IPS-20b (cell line): ENCODE data around the gene IRX5.

ENCODE experiments used
- H3K27ac ChIP-seq: one replicate; pipeline ENCODE4 v1.5.1; 2013; ENCODE audit warnings: low read length
- H3K27me3 ChIP-seq: 2 replicates; pipeline ENCODE4 v1.6.1; 2013; ENCODE audit warnings: mild to moderate bottlenecking, low read length, inconsistent platforms; ENCODE audit not compliant: insufficient read depth
- H3K36me3 ChIP-seq: 2 replicates; pipeline ENCODE4 v1.6.1; 2013; ENCODE audit warnings: low read depth, mild to moderate bottlenecking, inconsistent platforms, low read length, moderate library complexity; ENCODE audit not compliant: insufficient read depth
- H3K4me1 ChIP-seq: 2 replicates; pipeline ENCODE4 v1.6.1; 2013; ENCODE audit warnings: mild to moderate bottlenecking, control low read depth, inconsistent platforms, low read length, moderate library complexity; ENCODE audit not compliant: insufficient read depth
- H3K4me3 ChIP-seq: 2 replicates; pipeline ENCODE4 v1.5.1; 2013; ENCODE audit warnings: mild to moderate bottlenecking, low read length, inconsistent platforms
- H3K9ac ChIP-seq: 2 replicates; pipeline ENCODE4 v1.6.1; 2013; ENCODE audit warnings: low read depth, mild to moderate bottlenecking, inconsistent platforms, low read length, moderate library complexity
- H3K9me3 ChIP-seq: 2 replicates; pipeline ENCODE4 v1.6.1; 2013; ENCODE audit warnings: mild to moderate bottlenecking, low read depth, low read length, inconsistent platforms; ENCODE audit not compliant: insufficient read depth

The IRX5 gene

DNA sequence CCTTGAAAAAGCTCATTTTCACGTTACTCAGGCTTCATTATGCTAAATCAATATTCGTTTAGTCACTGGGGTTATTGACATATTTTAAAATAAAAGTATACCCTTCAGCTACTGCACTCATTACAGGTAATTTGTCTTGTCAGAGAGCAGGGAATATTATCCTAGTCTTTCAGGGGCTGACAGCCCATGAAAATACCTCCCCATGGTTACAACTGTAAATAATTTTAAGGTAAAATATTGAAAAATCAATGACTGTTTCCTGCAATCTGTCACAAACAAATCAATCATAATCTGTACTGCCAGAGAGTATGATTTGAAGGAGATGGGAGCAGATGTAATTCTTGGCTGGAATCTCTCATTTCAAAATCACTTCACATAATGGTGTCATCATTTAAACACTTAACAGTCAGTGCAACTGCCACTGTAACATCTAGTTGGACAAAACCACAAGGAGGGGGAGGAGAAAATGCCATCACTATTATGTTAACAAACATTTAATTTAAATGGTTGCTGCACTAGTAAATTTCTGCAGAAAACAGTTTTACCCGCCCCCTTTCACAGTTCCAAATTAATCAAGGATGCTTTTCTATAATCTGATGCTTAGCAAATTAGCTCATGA, 9.3 kb upstream of the IRX5 start:
- H3K27ac ChIP-seq: no peak overlapping the region
- H3K9ac ChIP-seq: no peak overlapping the region
- no peak overlapping the region for H3K4me3 ChIP-seq
- no peaks in the 10 kb centered on the region for H3K36me3 ChIP-seq
- no peaks in the 10 kb centered on the region for H3K4me1 ChIP-seq
- H3K9me3 ChIP-seq: no peaks in the 10 kb centered on the region
- H3K27me3 ChIP-seq: peaks cover 16% of the 10 kb centered on the region

DNA sequence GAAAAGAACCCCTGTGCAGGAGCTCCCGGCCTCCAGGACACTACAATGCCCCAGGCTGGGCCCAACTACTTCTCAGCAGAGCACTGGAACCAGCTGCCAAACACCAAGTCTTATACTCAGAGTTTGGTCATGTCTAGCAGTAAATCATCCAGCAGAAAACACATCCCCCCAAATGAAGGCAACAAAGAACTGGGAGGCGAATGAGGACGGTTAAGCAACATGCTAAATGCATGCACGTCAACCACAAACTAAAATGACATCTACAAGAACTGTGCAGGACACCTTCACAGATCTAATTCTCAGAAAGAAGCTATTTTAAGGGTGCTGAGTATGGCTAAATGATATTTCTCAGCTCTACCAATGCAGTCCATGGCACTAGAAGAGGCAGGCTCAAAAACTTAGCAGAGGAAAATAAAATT, 7.6 kb upstream of the IRX5 start:
- H3K27me3 ChIP-seq: peaks cover 34% of the 10 kb centered on the region
- no peak overlapping the region for H3K9ac ChIP-seq
- H3K27ac ChIP-seq: no peak overlapping the region
- no peak overlapping the region for H3K4me3 ChIP-seq
- H3K4me1 ChIP-seq: peaks cover 4% of the 10 kb centered on the region; the same call in 1 of the 2 replicates
- no peaks in the 10 kb centered on the region for H3K9me3 ChIP-seq
- H3K36me3 ChIP-seq: no peaks in the 10 kb centered on the region

- Histone ChIP-seq H3K4me3 (no peak overlapping the region), H3K27me3 (peaks cover 35% of the 10 kb centered on the region), H3K27ac (no peak overlapping the region), H3K9ac (no peak overlapping the region), H3K36me3 (no peaks in the 10 kb centered on the region), H3K4me1 (peaks cover 4% of the 10 kb centered on the region; the same call in 1 of the 2 replicates), H3K9me3 (no peaks in the 10 kb centered on the region)
Measured at GRCh38 chr16:54923988-54924387, 6.7 kb upstream of the IRX5 start.

DNA sequence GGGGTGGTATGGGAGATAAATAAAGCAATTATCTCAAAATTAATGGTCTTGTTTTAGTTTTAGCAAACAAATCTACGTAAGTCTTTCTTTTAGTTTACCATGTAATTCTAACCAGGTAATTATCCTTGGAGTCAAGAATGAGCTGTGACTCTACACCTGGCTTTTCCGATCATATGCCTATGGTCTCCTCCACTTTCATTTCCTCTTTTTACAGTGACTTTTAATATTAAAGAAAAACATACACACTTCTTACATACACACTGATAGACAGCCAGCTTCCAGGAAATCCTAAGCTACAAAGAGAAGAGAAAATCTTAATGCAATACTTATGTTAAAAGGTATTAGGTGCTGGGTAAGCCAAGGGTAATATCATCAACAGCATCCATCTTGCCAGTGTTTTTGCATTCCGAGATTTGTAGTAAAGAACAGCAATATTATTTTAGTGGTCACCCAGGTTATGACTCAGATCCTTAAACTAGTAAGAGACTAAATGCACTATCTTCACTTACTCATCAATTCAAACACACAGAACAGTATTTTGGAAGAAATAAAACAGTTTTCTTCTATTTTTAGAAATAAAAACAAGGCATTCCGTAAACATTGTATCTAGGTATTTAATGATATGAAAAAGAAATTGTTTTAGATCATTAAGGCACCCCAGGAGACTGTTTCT, 4.4 kb upstream of the IRX5 start:
- Histone ChIP-seq H3K36me3 (no peaks in the 10 kb centered on the region), H3K27me3 (peaks cover 49% of the 10 kb centered on the region), H3K4me1 (peaks cover 4% of the 10 kb centered on the region; the same call in 1 of the 2 replicates), H3K9me3 (no peaks in the 10 kb centered on the region), H3K4me3 (no peak overlapping the region), H3K27ac (no peak overlapping the region), H3K9ac (no peak overlapping the region)

- H3K9me3 ChIP-seq: no peaks in the 10 kb centered on the region
- no peak overlapping the region for H3K27ac ChIP-seq
- no peaks in the 10 kb centered on the region for H3K36me3 ChIP-seq
- H3K9ac ChIP-seq: peak overlapping the region; percentile 66; the same call in 1 of the 2 replicates
- H3K4me1 ChIP-seq: peaks cover 10% of the 10 kb centered on the region; the same call in 1 of the 2 replicates
- peak overlapping the region; percentile 89 for H3K4me3 ChIP-seq
- H3K27me3 ChIP-seq: peaks cover 60% of the 10 kb centered on the region
Measured at GRCh38 chr16:54927125-54928015, 3.3 kb upstream of the IRX5 start.

- Histone ChIP-seq H3K9ac (peak overlapping the region; percentile 66; the same call in 1 of the 2 replicates), H3K36me3 (no peaks in the 10 kb centered on the region), H3K27me3 (peaks cover 66% of the 10 kb centered on the region), H3K27ac (no peak overlapping the region), H3K4me1 (peaks cover 10% of the 10 kb centered on the region; the same call in 1 of the 2 replicates), H3K9me3 (no peaks in the 10 kb centered on the region), H3K4me3 (peak overlapping the region; percentile 89)
Measured at GRCh38 chr16:54928016-54928356, 2.7 kb upstream of the IRX5 start.

- Histone ChIP-seq H3K9ac (no peak overlapping the region), H3K4me3 (peak overlapping the region; percentile 89; the same call in 1 of the 2 replicates), H3K36me3 (no peaks in the 10 kb centered on the region), H3K4me1 (peaks cover 10% of the 10 kb centered on the region; the same call in 1 of the 2 replicates), H3K27me3 (peaks cover 72% of the 10 kb centered on the region), H3K27ac (no peak overlapping the region), H3K9me3 (no peaks in the 10 kb centered on the region)
Measured at GRCh38 chr16:54928411-54929089, 2.1 kb upstream of the IRX5 start.

- Histone ChIP-seq H3K4me3 (peak overlapping the region; percentile 89), H3K36me3 (no peaks in the 10 kb centered on the region), H3K27me3 (peaks cover 80% of the 10 kb centered on the region), H3K9ac (peak overlapping the region; percentile 69; the same call in 1 of the 2 replicates), H3K4me1 (peaks cover 10% of the 10 kb centered on the region; the same call in 1 of the 2 replicates), H3K9me3 (no peaks in the 10 kb centered on the region), H3K27ac (no peak overlapping the region)
Measured at GRCh38 chr16:54929090-54930004, 1.3 kb upstream of the IRX5 start.

- Histone ChIP-seq H3K4me3 (peak overlapping the region; percentile 89; the same call in 1 of the 2 replicates), H3K9me3 (no peaks in the 10 kb centered on the region), H3K27ac (no peak overlapping the region), H3K27me3 (peaks cover 83% of the 10 kb centered on the region), H3K4me1 (peaks cover 15% of the 10 kb centered on the region; the same call in 1 of the 2 replicates), H3K9ac (no peak overlapping the region), H3K36me3 (no peaks in the 10 kb centered on the region)
Measured at GRCh38 chr16:54930869-54931119, 129 bp downstream of the IRX5 start.

DNA sequence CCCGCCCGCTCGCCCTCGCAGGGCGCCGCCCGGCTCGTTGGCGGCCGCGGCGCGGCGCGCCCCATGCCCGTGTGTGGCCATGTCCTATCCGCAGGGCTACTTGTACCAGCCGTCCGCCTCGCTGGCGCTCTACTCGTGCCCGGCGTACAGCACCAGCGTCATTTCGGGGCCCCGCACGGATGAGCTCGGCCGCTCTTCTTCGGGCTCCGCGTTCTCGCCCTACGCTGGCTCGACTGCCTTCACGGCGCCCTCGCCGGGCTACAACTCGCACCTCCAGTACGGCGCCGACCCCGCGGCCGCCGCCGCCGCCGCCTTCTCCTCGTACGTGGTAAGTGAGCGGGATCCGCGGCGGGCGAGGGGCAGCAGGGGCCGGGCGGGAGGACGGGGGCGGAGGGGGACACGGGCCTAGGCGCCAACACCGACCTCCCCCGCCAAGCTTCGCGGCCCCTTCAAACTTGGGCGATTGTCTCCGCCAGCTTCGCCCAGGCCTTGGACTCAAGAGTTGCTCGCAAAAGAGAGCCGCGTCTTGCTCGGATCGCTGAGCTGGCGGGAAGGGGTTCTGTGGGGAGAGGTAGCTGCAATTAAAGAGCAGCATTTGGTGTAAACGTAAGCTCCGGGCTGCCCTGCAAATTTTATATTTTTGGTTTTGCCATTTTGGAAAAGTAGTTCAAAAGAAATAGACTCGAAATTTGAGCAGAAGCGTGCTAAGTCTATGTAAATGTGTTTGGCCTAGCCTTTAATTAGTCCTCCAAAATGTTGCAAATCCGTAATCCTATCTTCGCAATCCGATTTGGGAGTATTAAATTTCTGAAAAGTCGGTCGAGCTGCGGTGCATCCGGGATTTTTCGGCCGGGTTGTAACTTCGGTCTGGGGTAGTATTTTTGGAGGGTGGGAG, 702 bp downstream of the IRX5 start:
- H3K9me3 ChIP-seq: no peaks in the 10 kb centered on the region
- peaks cover 15% of the 10 kb centered on the region; the same call in 1 of the 2 replicates for H3K4me1 ChIP-seq
- H3K27ac ChIP-seq: no peak overlapping the region
- H3K36me3 ChIP-seq: no peaks in the 10 kb centered on the region
- peaks cover 83% of the 10 kb centered on the region for H3K27me3 ChIP-seq
- peak overlapping the region; percentile 89 for H3K4me3 ChIP-seq
- H3K9ac ChIP-seq: peak overlapping the region; percentile 59; the same call in 1 of the 2 replicates
